Placental epithelial cell (primary cell): ENCODE results near the gene MARCHF11. TPM values are rescaled to one million over a fixed set of nuclear protein-coding genes. Genes with fewer than 3 reads are reported as not detected.

Source experiments
- small RNA-seq: library from RNA; depleted of rRNA; stranded (forward); fragments of <200 nt; gene quantifications from one replicate; pipeline ENCODE3, GENCODE V24; 2012
- total RNA-seq: library from RNA; depleted of rRNA; stranded (reverse); fragments of >200 nt; gene quantifications from 2 replicates; pipeline ENCODE4 v1.2.3, GENCODE V29; 2012

Gene MARCHF11, protein sequence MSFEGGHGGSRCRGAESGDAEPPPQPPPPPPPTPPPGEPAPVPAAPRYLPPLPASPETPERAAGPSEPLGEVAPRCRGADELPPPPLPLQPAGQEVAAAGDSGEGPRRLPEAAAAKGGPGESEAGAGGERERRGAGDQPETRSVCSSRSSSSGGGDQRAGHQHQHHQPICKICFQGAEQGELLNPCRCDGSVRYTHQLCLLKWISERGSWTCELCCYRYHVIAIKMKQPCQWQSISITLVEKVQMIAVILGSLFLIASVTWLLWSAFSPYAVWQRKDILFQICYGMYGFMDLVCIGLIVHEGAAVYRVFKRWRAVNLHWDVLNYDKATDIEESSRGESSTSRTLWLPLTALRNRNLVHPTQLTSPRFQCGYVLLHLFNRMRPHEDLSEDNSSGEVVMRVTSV
- not detected in 2 replicates for total RNA-seq

DNA sequence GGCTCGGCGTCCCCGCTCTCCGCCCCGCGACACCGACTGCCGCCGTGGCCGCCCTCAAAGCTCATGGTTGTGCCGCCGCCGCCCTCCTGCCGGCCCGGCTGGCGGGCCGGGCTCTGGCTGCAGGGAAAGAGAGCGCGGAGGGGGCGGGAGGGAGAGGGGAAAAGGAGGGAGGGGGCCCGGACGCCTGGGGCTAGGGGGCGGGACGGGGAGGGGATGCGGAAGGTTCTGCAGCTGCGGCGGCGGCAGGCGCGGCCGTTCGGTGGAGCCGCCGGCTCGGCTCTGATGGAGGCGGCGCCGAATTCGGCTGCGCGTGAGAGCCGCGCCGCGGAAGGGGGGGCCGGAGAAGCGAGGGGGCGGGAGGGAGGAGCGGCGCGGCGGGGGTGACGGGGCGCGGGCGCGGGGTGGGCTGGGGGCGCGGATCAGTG, at the start of gene MARCHF11:
Gene MARCHF11 (minus strand): TSS at position 281 of the 425 bp plus-strand sequence. CDS start 216 bp downstream, at position 65.

Small RNA genes within 50 kb of the gene (small RNA-seq; reads per million reads assigned to genes)
- not detected for gene RNA5SP178
